DLD1 (cell line): Measurements from ENCODE around the gene THRAP3.

Experiments used
- in situ Hi-C: cut with HindIII; loops from 2 replicates; pipeline ENCODE4 v1.10.0; 2017; ENCODE audit warnings: low sequenced_read_pairs

The THRAP3 gene

DNA sequence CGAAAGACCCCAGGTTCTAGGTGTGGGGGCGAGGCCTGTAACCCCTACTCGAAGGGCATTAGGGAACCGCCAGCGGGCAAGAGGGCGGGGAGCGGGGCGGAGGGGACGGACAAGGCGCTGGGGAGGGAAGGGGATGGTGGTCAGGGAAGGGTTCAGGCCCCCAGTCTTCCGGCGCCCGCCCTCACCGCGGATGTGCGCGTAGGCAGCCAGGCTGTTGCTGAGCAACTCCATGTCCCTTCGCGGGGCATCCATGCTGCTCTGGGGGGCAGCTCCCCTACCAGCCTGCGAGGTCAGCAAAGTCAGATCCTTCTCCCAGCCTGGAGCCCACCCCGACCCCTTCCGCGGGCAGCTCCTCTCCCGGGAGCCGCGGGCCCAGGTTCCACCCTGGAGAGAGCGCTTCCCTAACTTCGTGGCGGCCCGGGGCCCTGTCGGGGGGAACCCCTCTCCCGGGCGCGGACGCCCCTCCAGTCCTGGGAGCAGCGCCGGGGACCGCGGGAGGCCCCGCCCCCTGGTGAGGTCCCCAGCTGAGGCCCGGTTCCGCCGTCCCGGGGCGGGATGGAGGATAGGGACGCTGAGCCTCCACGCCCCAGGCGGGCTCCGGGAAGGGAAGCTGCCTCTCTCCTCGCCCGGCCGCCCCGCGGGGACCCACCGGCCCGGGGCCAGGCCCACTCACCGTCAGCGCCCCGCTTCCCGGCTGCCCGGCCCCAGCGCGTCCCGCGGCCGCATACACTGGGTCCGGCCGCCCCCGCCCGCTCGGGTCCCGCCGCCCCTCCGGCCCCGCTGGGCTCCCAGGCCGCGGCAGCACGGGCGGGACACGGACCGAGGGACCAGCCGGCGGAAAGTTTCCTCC is 98.8 kb downstream of the THRAP3 start:
- in situ Hi-C loops, result no loop called here

DNA sequence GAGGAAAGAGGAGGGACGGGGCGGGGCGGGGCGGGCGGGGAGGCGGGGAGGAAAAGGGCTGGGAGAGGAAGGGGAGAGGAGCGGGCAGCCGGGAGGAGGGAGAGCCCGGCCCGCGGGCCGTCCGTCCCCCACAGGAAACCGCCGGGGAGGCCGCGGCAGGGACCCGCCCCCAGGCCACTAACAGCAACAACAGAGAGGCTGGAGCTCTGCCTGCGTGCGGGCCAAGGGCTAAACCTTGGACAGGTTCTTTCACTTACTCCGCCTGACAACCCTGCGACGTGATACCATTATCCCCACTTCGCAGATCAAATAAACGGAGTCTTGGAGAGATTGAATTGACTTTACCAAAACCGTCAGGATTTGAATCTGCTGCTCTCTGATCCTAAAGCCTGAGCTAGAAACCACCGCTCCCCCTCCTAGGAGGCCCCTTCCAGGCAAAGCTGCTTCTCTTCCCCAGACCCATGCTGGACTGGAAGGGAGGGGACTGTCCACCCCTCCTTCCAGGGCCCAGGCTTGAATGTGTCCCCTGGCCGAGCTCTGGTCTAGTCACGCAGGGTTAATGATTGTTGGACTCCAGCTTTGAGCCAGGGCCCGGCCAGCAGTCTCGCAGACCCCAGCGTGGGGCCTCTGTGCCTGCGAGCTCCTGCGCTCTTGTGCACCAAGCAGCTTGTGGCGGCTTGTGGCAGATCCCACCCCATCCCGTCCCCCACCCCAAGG is 99.6 kb downstream of the THRAP3 start, which contains the start of gene EVA1B:
Gene EVA1B, minus strand, starts transcription at position 10 of the 717 bp plus-strand sequence. CDS start 608 bp downstream, outside the sequence.
- in situ Hi-C loops, result no loop called here

GRCh38 chr1:36324353-36324703 is 100.1 kb downstream of the THRAP3 start:
- in situ Hi-C loops, result no loop called here

DNA sequence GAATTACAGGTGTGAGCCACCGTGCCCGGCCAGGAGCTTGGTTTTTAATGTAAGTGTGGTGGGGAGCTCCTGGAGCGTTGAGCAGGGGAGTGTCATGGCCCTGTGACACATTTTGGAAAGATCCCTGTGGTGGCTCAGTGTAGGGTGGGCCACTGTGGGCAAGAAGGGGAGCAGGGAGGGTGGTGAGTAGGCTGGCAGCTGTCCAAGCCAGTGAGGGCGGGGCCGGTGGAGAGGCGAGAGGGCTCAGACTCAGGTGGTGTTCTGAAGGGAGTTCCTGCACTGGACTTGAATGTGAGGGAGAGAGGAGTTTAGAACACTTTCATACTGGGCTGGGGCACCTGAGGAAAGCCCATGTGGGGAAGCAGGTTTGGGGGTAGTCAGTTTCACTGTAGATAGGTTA is 102.3 kb downstream of the THRAP3 start:
- in situ Hi-C loops, result no loop called here

- in situ Hi-C loops, result no loop called here
Observed at GRCh38 chr1:36327421-36328087, 103.3 kb downstream of the THRAP3 start.

GRCh38 chr1:36328088-36328480 is 103.8 kb downstream of the THRAP3 start:
- in situ Hi-C loops, result no loop called here

DNA sequence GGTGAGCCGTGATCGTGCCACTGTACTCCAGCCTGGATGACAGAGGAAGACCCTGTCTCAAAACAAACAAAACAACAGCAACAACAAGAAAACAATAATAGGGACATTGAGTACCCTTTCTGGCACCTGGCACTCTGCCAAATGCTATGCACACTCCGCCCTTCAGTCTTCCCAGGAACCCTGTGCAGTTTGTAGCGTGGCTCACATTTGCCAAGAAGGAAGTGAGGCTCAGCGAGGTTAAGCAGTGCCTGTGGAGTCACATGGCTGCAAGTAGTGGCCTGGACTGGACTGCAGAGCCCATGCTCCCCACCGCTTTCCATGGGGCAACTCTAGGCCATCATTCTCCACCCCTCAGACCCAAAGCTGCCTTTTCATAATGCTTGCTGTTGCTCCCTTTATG is 104.5 kb downstream of the THRAP3 start:
- in situ Hi-C loops, result no loop called here

DNA sequence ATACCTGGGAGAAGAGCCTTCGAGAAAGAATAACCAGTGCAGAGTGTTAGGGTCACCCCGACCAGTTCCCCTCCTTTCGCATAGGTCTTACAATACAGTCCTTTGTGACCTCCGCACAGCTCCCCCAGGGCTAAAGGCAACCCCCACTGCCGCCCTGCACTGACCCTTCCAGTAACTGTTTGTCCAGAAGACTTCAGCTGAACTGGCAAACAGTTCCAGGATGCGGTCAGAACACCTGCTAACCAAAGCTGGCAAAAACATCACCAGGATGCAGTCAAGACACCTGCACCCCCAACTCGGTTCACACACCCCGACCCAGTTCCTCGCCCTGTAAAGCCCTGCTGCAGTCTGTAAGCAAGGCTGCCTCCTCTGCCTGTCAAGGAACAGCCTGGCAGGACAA is 105.6 kb downstream of the THRAP3 start:
- in situ Hi-C loops, result no loop called here

GRCh38 chr1:36330940-36331339 is 106.7 kb downstream of the THRAP3 start:
- in situ Hi-C loops, result no loop called here

GRCh38 chr1:36337830-36338229 is 113.6 kb downstream of the THRAP3 start:
- in situ Hi-C loops, result no loop called here

GRCh38 chr1:36339215-36339614 is 115.0 kb downstream of the THRAP3 start:
- in situ Hi-C loops, result no loop called here

GRCh38 chr1:36339615-36340014 is 115.4 kb downstream of the THRAP3 start:
- in situ Hi-C loops, result no loop called here

DNA sequence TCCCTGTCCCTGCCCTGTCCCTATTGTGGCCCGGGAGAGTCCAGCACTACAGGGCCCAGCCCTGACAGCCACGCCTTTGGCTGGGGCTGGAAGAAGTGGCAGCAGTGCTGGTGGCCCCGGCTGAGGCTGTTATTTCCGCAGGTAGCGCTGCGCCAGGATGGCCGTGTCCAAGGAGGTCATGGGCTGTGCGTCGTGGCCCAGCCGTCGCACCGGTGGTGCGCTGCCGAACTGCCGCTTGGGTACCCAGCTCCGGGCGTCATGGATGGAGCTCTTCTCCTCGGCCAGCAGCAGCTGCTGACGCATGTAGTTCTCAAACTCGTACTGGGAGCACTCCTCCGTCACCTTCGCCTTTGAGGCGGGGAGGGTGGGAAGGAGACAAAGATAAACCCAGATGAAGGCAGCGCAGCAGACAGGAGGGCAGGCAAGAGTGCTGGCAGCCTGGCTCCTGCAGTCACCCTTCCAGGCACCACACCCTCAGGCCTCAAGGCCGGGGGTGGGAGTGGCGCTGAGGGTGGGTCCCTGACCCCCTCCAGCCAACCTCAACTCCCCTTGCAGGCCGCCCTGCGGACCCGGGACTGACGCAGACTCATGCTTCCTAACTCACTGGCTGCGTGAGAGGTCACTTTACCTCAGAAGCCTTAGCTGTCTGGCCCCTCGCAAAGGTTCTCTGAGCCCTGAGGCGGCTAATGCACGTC is 117.5 kb downstream of the THRAP3 start:
- in situ Hi-C loops, result no loop called here

- in situ Hi-C loops, result no loop called here
Observed at GRCh38 chr1:36342426-36343185, 118.4 kb downstream of the THRAP3 start.

DNA sequence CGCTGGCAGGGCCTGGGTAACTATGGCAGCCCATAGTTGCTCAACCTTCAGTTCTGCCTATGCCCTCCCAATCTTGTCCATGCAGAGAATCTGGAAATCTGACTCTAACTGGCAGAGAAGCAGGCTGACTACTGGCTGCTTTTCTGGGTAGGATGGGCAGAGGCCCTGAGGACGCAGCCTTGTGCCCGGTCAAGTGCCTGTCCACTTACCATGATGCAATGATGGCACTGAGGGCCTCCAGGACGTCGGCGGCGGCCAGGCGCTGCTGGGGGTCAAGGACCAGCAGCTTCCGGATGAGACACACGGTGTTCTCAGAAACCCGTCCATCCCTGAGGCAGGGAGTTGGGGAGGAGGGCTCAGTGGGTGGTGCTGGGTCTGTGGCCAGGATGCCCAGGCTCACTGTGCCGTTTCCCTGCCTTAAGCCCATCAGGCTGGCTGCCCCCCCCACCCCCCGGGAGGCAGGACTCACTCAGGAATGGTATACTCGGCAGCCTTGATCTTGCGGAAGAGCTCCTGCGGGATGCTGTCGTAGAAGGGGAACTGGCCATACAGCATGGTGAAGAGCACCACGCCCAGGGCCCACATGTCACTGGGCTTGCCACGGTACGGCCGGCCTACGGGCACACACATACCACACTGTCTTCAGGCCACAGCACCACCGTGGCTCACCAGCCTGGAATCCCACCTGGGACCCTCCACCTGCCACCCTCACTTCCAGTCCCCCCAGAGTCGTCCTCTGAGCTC is 119.6 kb downstream of the THRAP3 start:
- in situ Hi-C loops, result no loop called here

DNA sequence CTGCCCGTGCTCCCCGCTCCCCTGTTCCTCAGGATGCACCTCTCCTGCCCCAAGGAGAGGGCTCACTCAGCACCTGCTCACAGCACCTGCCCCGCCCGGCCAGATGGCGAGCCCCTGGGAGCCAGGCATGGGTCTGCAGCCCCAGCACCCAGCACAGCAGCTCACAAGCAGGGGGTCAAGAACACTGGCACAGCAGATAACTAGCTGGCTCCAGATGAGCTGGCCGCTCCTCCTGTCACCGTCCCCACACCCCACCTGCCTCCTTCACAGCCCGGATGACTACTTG is 120.1 kb downstream of the THRAP3 start:
- in situ Hi-C loops, result no loop called here

- in situ Hi-C loops, result no loop called here
Observed at GRCh38 chr1:36345353-36345752, 121.1 kb downstream of the THRAP3 start.

DNA sequence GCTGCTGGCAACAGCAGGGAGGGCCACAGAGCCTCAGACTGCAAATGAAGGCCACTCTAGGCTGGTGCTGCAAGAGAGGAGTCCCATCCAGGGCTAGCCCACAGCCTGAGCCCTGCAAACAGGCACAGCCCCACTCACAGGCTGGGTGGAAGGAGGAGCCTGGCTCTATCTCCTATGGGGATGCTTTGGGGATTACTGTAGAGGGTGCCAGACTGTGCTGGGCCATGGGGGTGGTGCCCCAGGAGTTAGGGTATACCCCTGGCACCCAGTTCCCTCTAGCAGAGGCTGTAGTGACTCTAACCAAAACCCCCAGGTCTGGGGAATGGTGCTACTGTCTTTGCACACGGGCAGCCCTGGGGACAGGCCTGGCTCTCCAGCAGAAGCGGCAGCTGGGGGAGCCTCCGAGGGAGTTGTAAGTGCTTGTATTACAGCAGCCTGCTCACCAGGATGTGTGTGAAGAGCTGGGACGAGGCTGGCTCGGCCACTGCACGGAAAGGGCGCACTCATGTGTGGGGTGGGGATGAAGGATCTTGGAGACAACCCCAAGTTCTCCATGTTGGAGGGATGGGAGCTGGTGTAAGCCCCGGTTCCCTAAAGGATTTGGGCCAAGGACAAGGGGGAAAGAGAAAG is 122.6 kb downstream of the THRAP3 start:
- in situ Hi-C loops, result no loop called here

- in situ Hi-C loops, result no loop called here
Observed at GRCh38 chr1:36349241-36349671, 125.0 kb downstream of the THRAP3 start.
